ENCODE measurements around the gene HDHD5.
A peak's percentile ranks its signal among the peaks of the same experiment; 100 is the strongest.
"Not testable (repeated sequence)": the region's sequence is repeated elsewhere in the genome, so short reads cannot be mapped to it uniquely, and the experiment has no call there.

HDHD5 gene

DNA sequence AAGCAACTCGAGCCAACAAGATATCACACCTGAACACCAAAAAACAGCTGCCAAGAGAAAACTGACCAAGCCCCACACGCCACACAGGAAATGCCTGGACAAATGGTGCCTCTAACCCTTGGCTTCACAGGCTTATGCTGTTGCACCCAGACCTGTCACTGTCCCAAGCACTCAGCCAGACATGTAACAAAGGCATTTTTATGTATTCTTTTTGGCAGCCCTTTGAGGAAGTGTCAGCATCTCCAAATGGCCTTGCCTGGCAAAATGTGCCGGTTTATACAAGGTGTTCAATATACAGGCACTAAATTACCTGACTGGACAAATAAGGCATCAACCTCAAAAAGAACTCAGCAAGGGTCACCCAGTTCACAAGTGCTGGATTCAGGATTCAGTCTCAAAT is 6.1 kb downstream of the HDHD5 start:
- DNase-seq: no peak

GRCh38 chr22:17152340-17152739 is 6.7 kb downstream of the HDHD5 start:
- DNase-seq: no peak

GRCh38 chr22:17149076-17149815 is 9.8 kb downstream of the HDHD5 start:
- DNase-seq: no peak

- DNase-seq: not testable (repeated sequence)
Measured at GRCh38 chr22:17147458-17147857, 11.6 kb downstream of the HDHD5 start.

- no peak for DNase-seq
Measured at GRCh38 chr22:17145021-17145680, 13.9 kb downstream of the HDHD5 start.

DNA sequence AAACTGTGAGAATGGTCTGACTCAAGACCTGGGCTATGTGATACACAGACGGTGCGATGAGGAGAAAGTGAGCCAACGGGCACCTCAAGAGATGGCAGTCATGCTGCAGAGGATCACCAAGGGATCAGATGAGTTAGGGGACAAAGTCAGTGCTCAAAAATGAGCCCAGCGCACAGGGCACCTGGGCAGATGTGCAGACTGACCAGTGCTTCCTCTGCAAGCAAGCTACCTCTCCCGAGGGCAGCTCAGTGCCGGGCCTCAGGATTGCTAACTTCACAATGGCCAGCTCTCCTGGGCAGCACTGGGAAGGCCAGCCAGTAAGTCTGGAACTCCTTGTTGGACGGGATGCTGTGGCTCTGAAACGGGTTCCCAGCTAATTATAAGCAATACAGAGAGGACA is 15.3 kb downstream of the HDHD5 start:
- no peak for DNase-seq

- no peak for DNase-seq
Measured at GRCh38 chr22:17143101-17143500, 16.0 kb downstream of the HDHD5 start.

- no peak for DNase-seq
Measured at GRCh38 chr22:17140826-17141766, 18.0 kb downstream of the HDHD5 start.

DNA sequence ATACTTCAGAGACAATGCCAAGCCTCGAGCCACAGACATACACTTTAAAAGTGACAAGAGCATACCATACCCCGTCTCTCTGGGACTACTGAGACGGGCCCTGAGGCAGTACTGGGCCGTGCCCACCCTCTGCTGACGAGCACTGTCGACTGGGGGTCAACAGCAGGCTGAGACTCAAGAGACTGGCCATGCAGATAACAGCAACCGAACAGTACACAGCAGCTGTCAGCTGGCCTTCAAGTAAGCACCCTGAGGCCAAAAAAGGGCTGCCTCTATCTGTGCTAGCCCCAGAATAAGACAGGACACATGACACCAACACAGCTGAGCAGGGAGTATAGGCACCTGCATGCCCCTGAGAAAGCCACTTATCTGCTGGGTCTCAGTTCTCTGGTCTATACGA is 19.1 kb downstream of the HDHD5 start:
- no peak for DNase-seq

GRCh38 chr22:17138513-17138912 is 20.6 kb downstream of the HDHD5 start:
- DNase-seq: no peak

- DNase-seq: no peak
Measured at GRCh38 chr22:17137861-17138425, 21.1 kb downstream of the HDHD5 start.

DNA sequence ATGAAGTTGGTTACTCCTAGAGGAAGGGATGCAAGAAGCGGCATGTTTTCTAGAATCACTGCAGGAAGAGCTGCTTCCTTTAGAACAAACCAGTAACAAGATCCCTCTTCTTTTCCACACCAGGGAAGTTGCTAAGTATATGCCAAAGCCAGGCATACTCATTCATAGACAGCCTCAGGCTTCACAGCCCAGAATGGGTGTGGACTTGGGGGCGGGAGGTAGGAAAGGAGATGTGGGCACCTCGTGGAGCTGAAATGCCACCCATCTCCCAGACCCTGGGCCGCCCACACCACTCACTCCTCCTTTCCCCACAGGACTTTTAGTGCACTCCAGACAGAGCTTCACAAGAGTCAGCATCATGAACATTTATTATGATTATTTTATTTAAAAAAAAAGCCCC is 21.9 kb downstream of the HDHD5 start:
- no peak for DNase-seq

DNA sequence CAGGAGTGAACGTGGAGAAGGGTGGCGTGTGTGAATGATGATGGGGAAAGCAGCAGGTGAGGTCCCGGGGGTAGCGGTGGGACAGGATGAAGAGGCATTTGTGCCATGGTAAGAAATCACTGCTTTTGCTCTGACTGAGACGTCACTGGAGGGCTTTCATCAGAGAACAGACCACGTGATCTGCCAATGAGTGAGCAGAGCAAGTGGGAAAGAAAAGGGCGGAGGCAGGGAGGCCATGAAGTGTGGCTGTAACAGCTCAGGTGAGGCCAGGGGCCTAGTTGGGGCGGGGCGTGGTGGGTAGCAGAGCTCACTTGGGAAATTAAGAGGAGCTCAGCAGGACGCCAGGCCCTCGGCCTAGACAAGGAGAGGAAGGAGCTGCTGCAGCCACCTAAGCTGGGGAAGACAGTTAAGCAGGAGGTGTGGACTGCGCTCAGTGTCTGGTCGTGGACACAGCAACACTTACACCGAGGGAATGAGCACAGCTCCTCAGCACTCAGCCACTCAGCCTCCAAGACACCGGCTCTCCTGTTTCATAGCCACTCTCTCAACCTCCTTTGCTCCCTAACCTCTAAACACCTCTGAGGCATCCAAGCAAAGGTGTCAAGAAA is 23.8 kb downstream of the HDHD5 start:
- DNase-seq: no peak

- no peak for DNase-seq
Measured at GRCh38 chr22:17133137-17133536, 25.9 kb downstream of the HDHD5 start.

DNA sequence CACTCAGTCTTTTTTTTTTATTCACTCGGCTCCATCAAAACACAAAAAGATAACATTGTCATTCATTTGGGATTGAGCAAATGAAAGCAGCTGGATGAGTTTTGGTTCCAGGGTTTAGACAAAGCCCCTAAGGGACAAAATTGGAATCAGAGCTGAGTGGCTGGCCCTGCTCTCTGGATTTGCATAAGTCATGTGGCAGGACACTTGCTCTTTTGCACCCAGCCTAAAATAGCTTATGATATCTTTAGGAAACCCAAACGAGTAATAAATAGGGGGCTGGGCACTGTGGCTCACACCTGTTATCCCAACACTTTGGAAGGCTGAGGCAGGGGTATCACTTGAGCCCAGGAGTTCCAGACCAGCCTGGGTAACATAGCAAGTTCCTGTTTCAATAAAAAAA is 27.0 kb downstream of the HDHD5 start:
- no peak for DNase-seq

GRCh38 chr22:17131686-17132085 is 27.4 kb downstream of the HDHD5 start:
- DNase-seq: no peak

GRCh38 chr22:17130199-17130598 is 28.9 kb downstream of the HDHD5 start:
- DNase-seq: no peak

- DNase-seq: no peak
Measured at GRCh38 chr22:17121233-17122195, 37.6 kb downstream of the HDHD5 start, which contains the start of gene TMEM121B. Gene TMEM121B, minus strand, starts transcription at chr22:17121360. Its CDS starts 233 bp downstream, at chr22:17121127.

DNA sequence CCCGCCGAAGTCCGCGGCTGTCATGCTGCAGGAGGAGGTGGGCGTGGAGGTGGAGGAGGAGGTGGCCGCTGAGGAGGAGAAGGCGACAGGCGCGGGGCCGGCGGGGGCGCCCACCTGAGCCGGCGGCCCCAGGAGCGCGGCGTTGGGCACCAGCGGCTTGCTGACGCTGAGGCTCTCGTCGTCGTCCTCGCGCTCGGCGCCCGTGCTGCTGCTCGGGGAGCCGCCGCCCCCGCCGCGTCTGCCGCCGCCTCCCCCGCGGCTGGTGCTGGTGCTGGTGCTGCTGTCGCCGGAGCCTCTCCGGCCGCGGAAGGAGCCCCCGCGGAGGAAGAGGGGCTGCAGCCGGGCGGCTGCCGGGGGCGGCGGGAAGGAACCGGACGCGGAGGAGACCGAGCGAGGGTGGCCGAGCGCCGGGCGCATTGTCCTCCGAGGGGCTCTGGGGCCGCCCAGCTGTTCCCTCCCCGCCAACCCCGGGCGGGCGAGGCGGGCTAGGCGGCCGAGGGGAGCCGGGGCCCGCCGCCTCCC is 38.3 kb downstream of the HDHD5 start:
- peak; percentile 14 for DNase-seq

DNA sequence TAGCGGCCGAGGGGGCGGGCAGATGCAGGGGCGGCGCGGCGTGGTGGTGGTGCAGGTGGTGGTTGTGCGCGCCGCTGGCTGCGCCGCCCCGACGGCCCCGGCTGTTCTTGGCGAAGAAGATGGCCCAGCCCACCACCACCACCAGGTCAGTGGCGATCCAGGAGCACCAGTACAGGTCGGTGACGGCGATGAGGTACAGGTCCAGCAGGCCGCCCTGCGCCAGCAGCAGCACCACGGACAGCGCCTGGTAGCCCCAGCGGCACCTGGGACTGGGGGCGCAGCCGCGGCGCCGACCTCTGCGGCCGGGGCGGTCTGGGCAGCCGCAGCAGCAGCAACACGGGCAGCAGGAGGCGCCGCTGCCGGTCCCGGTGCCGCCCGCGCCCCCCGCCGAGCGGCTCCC is 38.8 kb downstream of the HDHD5 start:
- DNase-seq: peak; percentile 73

All from CD4-positive, alpha-beta T cell treated with Interleukin-6 for 4 hours (primary cell).